Sigmoid colon (tissue), 7 donors: ENCODE results near the gene ZNF511. TPM values are rescaled to one million over a fixed set of nuclear protein-coding genes. Genes with fewer than 3 reads are reported as not detected.

Experiments
- DNase-seq: peaks from one replicate; pipeline ENCODE4 v3.0.0-alpha.2; 2019
- H3K27ac ChIP-seq, 4 donors: fragments of 200-600 bp; sonication (generic); one replicate each; pipeline ENCODE4 v1.5.1; 2016 to 2019; ENCODE audit warnings: mild to moderate bottlenecking in 1 of 4
- H3K27me3 ChIP-seq, 3 donors: fragments of 200-600 bp; sonication (generic); one replicate each; pipeline ENCODE4 v1.5.1; 2019; ENCODE audit warnings: mild to moderate bottlenecking in 1 of 3
- H3K36me3 ChIP-seq, 4 donors: fragments of 200-600 bp; sonication (generic); one replicate each; pipeline ENCODE4 v1.5.1; 2016 to 2019
- H3K4me1 ChIP-seq, 4 donors: fragments of 200-600 bp; sonication (generic); one replicate each; pipeline ENCODE4 v1.5.1; 2017 to 2019
- H3K4me3 ChIP-seq, 4 donors: fragments of 200-600 bp; sonication (generic); one replicate each; pipeline ENCODE4 v1.5.1; 2017 to 2019; ENCODE audit warnings: mild to moderate bottlenecking in 2 of 4, moderate library complexity in 1 of 4
- H3K9me3 ChIP-seq, 4 donors: fragments of 200-600 bp in 3 of 4; sonication (generic) in 3 of 4; one replicate each; pipeline versions ENCODE4 v1.5.1 to v1.6.1; 2013 to 2019
- EP300 ChIP-seq, 4 donors: sonication (generic); formaldehyde crosslinking; IDR thresholded peaks; one replicate each; pipeline ENCODE4 v1.6.1; 2017; ENCODE audit warnings: antibody characterized with exemption in 4 of 4
- POLR2A ChIP-seq, 2 donors: fragments of 450-650 bp; IDR thresholded peaks; one replicate each; pipeline ENCODE4 v1.6.1; 2016; ENCODE audit warnings: antibody characterized with exemption in 2 of 2, mild to moderate bottlenecking in 2 of 2, moderate library complexity in 2 of 2
- POLR2AphosphoS5 ChIP-seq, 4 donors: sonication (generic); formaldehyde crosslinking; IDR thresholded peaks; one replicate each; pipeline ENCODE4 v1.6.1; 2017; ENCODE audit warnings: antibody characterized with exemption in 4 of 4
- WGBS, 2 donors: extraction: QIAGEN DNeasy Blood & Tissue Kit; methylation state at CpG; one replicate each; pipeline ENCODE4 v1.1.7; 2013; 5-methylcytosine and 5-hydroxymethylcytosine counted together
- intact Hi-C: fragments of 100-400 bp; cut with DNase I; formaldehyde crosslinking; loops from one replicate; pipeline ENCODE4 v1.15.1; 2023
- polyA plus RNA-seq, 3 donors: library from polyadenylated mRNA; stranded (reverse); fragments of 200-250 nt; gene quantifications; one replicate each; pipeline ENCODE4 v1.2.3, GENCODE V29; 2013
- total RNA-seq, 4 donors: library from RNA; depleted of rRNA; stranded (reverse); fragments of >200 nt; gene quantifications; one replicate each; pipeline ENCODE4 v1.1.0, GENCODE V29; 2016
- TF ChIP-seq, protein P1 (sequence below), 4 experiments: fragments of 450-650 bp in 3 of 4; fragments of 200-600 bp in 1 of 4; IDR thresholded peaks; one replicate each; pipeline ENCODE4 v1.5.1; 2016 to 2019; ENCODE audit warnings: antibody characterized with exemption in 4 of 4, mild to moderate bottlenecking in 3 of 4, moderate library complexity in 2 of 4
- donor health status: healthy with polysubstance abuse.
- donor health status: Bipolar disorder and iron deficiency.
- donor health status: healthy.

ZNF511 gene
- total and polyA plus RNA-seq, 7 donors: 34.7 to 55.6 (median 47.4) TPM

DNA sequence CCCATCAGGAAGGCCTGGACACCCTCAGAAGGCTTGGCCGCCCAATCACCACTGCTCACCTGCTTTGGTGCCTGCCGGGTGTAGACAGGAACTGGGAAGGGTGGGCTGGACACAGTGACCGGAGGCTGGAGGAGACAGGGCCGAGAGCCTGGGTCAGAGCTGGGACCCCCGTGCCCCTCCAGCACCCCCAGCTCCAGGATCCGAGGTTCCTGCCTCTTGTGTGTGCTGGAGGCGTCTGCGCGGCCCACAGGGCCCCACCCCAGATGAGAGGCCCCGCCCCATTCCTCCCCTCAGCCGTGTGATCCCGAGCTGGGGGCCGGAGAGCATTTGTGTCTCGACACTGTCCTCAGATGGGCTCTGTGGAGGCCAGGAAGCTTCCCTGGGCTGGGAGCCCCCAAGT, 41.4 kb upstream of the ZNF511 start:
- intact Hi-C loops: no loop called here
- H3K27me3 ChIP-seq: no peaks in the 10 kb centered on the region
- no peaks in the 10 kb centered on the region for H3K9me3 ChIP-seq
- DNase-seq: no peak
- 74 to 87% methylated on average over 14 of the region's 14 CpGs for WGBS, 2 donors
- no peak overlapping the region for H3K4me3 ChIP-seq
- peaks cover 0 to 7% (median 4%) of the 10 kb centered on the region in 4 donors for H3K4me1 ChIP-seq
- TF ChIP-seq POLR2AphosphoS5 (IDR thresholded peaks at IDR 0.05) (no peak), POLR2A (IDR thresholded peaks at IDR 0.05) (no peak), EP300 (IDR thresholded peaks at IDR 0.05) (no peak)
- TF ChIP-seq, protein P1, sequence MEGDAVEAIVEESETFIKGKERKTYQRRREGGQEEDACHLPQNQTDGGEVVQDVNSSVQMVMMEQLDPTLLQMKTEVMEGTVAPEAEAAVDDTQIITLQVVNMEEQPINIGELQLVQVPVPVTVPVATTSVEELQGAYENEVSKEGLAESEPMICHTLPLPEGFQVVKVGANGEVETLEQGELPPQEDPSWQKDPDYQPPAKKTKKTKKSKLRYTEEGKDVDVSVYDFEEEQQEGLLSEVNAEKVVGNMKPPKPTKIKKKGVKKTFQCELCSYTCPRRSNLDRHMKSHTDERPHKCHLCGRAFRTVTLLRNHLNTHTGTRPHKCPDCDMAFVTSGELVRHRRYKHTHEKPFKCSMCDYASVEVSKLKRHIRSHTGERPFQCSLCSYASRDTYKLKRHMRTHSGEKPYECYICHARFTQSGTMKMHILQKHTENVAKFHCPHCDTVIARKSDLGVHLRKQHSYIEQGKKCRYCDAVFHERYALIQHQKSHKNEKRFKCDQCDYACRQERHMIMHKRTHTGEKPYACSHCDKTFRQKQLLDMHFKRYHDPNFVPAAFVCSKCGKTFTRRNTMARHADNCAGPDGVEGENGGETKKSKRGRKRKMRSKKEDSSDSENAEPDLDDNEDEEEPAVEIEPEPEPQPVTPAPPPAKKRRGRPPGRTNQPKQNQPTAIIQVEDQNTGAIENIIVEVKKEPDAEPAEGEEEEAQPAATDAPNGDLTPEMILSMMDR (IDR thresholded peaks at IDR 0.05): no peak
- no peak overlapping the region for H3K27ac ChIP-seq
- no peaks in the 10 kb centered on the region for H3K36me3 ChIP-seq

DNA sequence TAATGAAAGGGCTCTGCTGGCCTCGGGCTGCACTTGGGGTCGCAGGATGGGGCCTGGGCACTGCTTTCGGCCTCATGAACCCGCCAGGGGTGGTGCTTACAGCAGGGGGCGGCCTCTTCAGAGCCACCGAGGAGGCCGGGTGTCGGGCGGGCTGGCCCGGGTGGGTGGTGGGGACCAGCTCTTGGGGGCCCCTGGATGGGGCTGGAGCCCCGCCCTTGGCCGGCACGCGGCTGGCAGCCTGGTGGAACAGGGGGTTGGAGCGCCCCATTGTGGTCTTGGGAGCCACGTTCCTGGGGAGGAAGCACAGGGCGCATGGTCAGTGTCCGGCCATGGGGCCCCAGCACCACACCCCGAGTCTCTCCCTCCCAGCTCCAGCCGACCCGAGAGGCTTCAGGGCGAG, 40.9 kb upstream of the ZNF511 start:
- TF ChIP-seq EP300 (IDR thresholded peaks at IDR 0.05) (no peak), POLR2A (IDR thresholded peaks at IDR 0.05) (no peak), POLR2AphosphoS5 (IDR thresholded peaks at IDR 0.05) (no peak)
- TF ChIP-seq, protein P1 (IDR thresholded peaks at IDR 0.05): no peak
- 88 to 91% methylated on average over 22 of the region's 22 CpGs for WGBS, 2 donors
- no peaks in the 10 kb centered on the region for H3K27me3 ChIP-seq
- DNase-seq: no peak
- no peak overlapping the region for H3K4me3 ChIP-seq
- intact Hi-C loops: no loop called here
- H3K36me3 ChIP-seq: no peaks in the 10 kb centered on the region
- H3K4me1 ChIP-seq: peaks cover 0 to 1% (median 0%) of the 10 kb centered on the region in 4 donors
- no peak overlapping the region for H3K27ac ChIP-seq
- no peaks in the 10 kb centered on the region for H3K9me3 ChIP-seq

DNA sequence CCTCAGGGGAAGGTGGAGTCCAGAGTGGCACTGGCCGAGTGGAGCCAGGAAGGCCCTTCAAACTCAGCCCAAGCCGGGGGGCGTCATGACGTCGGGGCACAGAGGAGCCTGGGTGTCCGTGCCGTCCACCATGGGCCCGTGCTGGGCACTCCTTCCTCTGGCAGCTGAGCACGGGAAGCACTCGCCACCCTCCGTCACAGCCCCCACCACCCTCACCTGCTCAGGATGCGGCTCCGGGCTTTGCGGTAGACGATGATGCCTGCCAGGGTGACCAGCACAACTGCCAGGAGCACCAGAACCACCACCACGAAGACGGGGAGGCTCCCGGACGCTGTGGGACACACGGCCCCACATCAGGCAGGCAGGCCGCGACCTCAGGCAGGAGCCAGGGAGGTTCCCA, 40.2 kb upstream of the ZNF511 start:
- Histone ChIP-seq H3K36me3 (no peaks in the 10 kb centered on the region), H3K27me3 (no peaks in the 10 kb centered on the region), H3K9me3 (no peaks in the 10 kb centered on the region), H3K27ac (no peak overlapping the region), H3K4me3 (no peak overlapping the region), H3K4me1 (no peaks in the 10 kb centered on the region)
- TF ChIP-seq, protein P1 (IDR thresholded peaks at IDR 0.05): no peak
- TF ChIP-seq EP300 (IDR thresholded peaks at IDR 0.05) (no peak), POLR2AphosphoS5 (IDR thresholded peaks at IDR 0.05) (no peak), POLR2A (IDR thresholded peaks at IDR 0.05) (no peak)
- no peak for DNase-seq
- intact Hi-C loops: no loop called here
- 95% methylated on average over 22 of the region's 22 CpGs for WGBS, 2 donors

DNA sequence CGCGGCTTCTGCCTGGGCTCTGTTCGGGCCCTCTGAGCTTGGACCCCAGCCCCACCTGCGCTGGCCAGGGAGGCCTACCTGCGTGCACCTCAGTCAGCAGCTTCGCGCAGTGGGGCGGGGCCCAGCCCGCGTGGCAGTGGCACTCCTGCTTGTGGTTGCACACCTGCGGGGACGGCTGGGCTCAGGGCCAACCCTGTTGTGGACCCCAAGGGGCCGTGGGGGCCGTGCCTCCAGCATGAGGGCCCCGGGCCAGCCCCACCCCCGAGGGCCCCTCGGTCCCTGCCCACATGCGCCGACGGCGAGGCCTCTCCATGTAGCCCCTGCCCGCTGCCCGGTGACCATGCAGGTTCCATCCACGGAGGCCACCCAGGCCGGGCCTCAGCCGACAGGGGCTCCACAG, 39.3 kb upstream of the ZNF511 start:
- DNase-seq: no peak
- H3K4me3 ChIP-seq: no peak overlapping the region
- 83 to 87% methylated on average over 26 of the region's 26 CpGs for WGBS, 2 donors
- no peak overlapping the region for H3K27ac ChIP-seq
- intact Hi-C loops: no loop called here
- no peaks in the 10 kb centered on the region for H3K36me3 ChIP-seq
- H3K9me3 ChIP-seq: no peaks in the 10 kb centered on the region
- H3K4me1 ChIP-seq: no peaks in the 10 kb centered on the region
- TF ChIP-seq POLR2A (IDR thresholded peaks at IDR 0.05): no peak
- TF ChIP-seq POLR2AphosphoS5 (IDR thresholded peaks at IDR 0.05): no peak
- TF ChIP-seq, protein P1 (IDR thresholded peaks at IDR 0.05): no peak
- no peak for TF ChIP-seq EP300 (IDR thresholded peaks at IDR 0.05)
- H3K27me3 ChIP-seq: no peaks in the 10 kb centered on the region

DNA sequence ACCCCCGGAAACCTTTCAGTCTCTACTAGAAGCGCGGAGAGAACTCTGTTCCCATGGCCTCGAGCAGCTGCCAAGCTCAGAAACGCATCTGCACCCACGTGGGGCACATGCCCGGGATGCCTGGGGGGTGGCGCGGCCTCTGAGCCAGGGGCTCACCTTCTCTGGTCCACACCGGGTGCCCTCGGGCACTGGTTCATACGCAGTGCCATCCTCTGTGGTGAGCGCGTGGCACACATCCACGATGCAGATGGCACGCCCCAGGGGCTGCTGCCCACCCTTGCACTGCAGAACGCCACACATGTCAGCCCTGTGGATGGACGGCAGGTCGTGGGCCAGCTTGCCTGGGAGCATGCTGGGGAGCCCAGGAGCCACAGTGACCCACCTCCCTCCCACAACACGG, 38.5 kb upstream of the ZNF511 start:
- Histone ChIP-seq H3K27ac (no peak overlapping the region), H3K4me1 (no peaks in the 10 kb centered on the region), H3K27me3 (peaks cover 0 to 4% (median 0%) of the 10 kb centered on the region in 3 donors), H3K36me3 (no peaks in the 10 kb centered on the region), H3K4me3 (no peak overlapping the region), H3K9me3 (no peaks in the 10 kb centered on the region)
- no peak for DNase-seq
- WGBS, 2 donors: 90 to 92% methylated on average over 20 of the region's 20 CpGs
- intact Hi-C loops: no loop called here
- TF ChIP-seq, protein P1 (IDR thresholded peaks at IDR 0.05): no peak
